ENCODE data around the gene CCDC40.
A peak's percentile ranks its signal among the peaks of the same experiment; 100 is the strongest.

Gene CCDC40

DNA sequence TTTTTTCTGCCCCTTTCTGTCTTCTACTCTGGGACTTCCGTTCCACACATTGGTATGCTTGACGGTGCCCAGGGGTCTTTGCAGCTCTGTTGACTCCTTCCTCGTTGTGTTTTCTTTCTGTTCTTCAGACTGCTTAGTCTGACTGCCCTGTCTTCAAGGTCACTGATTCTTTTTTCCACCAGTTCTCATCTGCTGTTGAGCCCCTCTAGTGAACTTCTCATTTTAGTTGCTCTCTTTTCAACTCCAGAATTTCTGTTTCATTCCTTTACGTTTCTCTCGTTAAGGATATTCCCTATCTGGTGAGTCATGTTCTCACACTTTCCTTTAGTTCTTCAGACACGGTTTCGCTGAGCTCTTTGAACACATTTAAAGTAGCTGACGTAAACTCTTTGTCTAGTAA is 78.7 kb downstream of the CCDC40 start:
- no peak for DNase-seq (ENCODE audit: low spot score)

DNA sequence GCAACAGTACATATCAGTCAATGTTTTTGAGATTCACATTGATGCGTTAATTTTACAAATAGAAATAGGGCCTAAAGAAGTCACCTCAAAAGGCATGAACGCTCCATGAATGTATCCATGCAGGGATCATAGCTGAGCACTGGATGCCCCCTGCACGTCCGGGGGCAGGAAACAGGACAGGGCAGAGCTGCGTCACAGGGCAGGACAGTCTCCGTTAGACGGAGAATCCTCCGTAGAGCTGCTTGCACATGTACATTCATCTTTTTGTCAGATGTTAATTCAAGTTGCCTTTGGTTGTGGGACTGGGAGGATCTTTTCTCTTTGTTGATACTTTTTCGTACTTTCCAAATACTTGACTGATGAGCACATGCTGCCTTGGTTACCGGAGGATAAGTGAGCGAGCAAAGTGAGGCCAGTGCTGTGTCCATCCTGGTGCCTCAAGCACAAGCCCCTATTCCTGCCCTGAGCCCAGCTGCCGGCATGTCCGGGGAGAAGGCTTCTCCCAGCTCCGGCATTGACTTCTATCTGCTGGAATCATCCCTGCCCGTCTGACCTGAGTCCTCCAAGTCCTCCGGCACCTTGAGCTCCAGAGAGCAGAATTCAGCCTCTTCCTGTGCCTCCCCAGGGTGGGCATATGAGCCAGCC is 80.0 kb downstream of the CCDC40 start:
- DNase-seq (ENCODE audit: low spot score) = no peak

DNA sequence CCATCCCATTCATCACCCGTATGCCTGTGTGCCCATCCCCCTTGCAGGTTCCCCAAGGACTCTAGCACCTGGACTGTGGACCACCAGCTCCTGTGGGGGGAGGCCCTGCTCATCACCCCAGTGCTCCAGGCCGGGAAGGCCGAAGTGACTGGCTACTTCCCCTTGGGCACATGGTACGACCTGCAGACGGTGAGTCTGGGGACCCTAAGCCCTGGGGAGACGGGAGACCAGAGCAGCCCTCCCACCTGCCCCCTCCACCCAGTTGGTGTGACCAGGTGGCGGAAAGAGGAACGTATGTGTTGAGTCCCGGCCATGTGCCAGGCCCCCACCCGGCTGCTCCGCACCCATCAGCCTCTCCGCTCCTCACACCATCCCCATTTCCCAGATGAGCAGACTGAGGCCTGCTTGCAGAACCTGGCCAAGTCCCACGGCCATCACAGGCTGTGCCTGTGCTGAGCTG is 80.5 kb downstream of the CCDC40 start:
- no peak for DNase-seq (ENCODE audit: low spot score)

DNA sequence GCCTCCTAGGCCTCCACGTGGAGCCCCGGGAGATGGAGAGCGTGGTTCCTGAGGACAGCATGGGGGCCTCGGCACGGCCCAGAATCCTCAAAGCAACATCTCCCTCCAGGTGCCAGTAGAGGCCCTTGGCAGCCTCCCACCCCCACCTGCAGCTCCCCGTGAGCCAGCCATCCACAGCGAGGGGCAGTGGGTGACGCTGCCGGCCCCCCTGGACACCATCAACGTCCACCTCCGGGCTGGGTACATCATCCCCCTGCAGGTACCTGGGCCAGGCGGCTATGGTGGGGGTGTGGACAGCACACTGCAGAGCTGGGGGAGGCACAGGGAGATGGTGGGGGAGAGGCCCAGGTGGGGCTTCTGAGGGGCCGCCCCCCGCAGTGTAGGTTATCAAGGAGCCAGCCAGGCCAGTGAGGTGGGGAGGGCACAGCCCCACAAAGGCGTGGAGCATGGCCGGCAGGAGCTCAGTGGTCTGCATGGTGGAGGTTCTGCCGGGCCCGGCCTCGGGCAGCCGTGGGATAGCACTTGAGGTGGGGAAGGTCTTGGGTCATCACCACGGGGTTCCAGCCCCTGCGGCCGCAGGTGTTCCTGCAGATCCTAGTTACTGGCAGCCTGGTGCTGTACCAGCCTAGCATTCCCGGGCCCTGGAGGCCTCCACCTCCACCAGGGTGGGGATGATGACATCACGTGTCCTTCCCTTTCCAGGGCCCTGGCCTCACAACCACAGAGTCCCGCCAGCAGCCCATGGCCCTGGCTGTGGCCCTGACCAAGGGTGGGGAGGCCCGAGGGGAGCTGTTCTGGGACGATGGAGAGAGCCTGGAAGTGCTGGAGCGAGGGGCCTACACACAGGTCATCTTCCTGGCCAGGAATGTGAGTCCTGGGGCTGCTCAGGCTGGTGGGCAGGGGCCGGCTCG is 81.3 kb downstream of the CCDC40 start:
- DNase-seq (ENCODE audit: low spot score) = peak; percentile 6

DNA sequence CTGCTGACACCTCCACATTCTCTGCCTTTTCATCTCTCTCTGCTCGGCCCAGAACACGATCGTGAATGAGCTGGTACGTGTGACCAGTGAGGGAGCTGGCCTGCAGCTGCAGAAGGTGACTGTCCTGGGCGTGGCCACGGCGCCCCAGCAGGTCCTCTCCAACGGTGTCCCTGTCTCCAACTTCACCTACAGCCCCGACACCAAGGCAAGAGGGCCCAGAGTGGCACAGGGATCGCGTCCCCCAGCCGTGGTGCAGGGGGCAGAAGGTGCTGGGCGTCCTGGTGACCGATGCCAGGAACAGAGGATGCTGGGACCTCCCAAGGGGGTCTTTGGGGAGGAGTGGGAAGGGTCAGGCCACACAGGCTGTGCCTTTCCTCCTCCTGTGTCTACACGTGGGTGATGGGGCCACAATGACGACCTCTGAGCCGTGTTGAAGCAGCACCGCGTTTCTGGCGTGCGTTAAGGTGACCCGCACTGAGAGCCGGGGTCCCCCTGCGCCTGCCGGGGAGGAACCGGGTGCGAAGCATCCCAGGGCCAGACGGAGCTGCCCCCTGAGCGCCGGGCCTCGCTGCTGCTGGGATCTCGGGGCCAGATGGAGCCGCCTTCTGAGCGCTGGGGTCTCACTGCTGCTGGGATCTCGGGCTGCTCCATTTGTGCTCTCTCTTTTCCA is 82.3 kb downstream of the CCDC40 start:
- peak; percentile 4 for DNase-seq (ENCODE audit: low spot score)

DNA sequence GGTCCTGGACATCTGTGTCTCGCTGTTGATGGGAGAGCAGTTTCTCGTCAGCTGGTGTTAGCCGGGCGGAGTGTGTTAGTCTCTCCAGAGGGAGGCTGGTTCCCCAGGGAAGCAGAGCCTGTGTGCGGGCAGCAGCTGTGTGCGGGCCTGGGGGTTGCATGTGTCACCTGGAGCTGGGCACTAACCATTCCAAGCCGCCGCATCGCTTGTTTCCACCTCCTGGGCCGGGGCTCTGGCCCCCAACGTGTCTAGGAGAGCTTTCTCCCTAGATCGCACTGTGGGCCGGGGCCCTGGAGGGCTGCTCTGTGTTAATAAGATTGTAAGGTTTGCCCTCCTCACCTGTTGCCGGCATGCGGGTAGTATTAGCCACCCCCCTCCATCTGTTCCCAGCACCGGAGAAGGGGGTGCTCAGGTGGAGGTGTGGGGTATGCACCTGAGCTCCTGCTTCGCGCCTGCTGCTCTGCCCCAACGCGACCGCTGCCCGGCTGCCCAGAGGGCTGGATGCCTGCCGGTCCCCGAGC is 82.9 kb downstream of the CCDC40 start:
- DNase-seq (ENCODE audit: low spot score) = peak; percentile 14

DNA sequence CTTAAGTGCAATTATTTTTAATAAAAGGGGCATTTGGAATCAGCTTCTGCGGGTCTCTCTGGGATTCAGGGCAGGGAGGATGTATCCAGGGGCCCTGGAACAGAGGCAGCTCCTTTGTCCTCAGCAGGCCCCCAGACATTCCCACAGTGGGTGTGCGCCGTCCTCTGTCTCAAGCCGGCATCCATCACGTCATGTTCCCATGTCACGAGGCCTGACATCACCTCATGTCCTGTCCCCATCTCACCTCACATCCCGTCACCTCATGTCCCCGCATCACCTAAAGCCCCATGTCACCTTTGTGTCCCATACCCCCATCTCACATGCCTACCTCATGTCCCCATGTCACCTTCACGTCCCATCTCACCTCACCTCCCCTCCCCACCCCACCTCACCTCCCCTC is 83.4 kb downstream of the CCDC40 start:
- DNase-seq (ENCODE audit: low spot score) = no peak

DNA sequence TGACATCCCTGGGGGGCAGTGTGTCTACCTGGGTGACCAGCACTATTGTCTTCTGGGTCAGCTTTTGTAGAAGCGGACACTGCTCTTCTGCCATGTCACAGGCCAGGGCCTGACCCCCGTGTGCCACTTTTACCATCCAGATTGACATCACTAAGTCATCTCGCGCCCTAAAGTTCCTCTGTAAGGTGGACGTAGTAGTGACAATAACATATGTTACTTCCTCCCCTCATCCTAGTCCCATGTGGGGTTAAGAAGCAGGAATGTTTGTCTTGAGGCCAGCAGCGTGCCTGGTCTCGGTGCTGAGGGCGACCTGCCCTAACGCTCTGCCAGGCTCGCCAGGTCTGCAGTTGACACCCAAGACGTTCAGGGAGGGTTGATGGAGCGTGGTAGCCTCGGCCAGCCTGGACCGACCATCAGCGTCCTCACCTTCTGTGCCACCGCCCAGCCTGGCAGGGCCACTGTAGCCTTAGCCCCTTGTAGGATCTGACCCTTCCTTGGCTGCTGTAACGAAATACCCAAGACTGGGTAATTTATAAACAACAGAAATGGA is 85.7 kb downstream of the CCDC40 start:
- no peak for DNase-seq (ENCODE audit: low spot score)

DNA sequence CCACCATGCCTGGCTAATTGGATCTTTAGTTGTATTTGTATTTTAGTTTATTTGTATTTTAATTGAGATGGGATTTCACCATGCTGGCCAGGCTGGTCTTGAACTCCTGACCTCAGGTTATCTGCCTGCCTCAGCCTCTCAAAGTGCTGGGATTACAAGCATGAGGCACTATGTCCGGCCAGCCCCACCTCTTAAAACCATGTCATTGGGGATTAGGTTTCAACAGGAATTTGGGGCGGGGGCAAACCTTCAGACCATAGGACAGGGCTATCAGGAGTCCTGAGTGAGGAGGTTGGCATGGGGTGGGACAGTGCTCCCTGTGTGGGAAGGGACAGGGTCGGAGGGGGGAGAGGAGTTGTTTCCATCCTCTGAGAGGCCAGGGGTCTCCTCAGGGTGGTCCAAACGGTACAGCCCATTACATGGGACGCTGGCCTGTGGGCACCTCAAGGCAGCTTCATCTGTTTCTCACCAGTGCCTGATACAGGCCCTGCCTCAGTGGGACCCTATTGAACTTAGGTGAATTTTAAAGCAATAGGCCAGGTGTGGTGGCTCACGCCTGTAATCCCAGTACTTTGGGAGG is 86.6 kb downstream of the CCDC40 start:
- no peak for DNase-seq (ENCODE audit: low spot score)

DNA sequence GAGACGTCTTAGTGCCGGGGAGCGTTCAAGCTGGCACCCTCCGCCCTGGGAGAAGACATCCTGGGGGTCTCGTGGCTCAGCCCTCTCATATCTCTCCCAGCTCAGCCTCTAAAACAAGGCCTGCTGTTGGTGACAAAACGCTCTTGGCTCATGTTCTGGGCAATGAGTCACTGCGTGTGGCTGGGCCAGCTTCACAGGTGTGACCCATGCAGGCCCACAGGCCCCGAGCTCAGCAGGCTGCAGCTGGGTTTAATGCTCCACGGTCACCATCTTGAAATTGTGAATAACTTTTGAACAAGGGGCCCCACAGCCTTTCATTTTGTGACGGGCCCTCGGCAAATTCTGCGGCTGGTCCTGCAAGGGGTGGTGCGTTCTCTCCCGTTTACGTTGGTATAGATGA is 87.3 kb downstream of the CCDC40 start:
- no peak for DNase-seq (ENCODE audit: low spot score)

DNA sequence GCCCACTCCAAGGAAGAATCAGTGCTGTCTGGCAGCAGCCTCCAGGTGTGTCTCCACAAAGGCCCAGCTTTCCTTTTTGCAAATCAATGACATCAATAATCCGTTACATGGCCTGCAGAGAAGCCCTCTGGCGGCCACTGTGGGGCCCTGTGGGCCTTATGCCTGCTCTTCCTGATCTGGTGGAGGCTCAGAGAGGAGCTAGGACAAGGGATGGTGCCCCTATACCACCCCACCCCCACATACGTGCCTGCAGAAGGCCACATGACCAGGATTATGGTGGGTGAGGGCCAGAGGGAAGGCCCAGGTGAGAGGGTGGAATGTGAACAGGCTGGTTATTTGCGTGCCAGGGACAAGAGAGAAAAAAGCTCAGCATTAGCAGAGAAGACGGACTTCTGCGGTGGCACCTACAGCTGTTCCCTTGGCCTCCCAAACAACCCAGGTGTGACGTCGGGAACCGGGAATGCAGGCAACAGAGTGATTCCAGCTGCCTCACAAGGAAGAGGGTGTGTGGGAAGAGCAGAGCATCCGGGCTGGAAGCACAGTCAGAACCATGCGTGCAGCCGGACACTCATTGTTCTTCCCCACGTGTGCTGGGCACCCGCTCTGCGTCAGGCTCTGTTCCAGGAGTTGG is 88.0 kb downstream of the CCDC40 start:
- DNase-seq (ENCODE audit: low spot score) = peak; percentile 87

DNA sequence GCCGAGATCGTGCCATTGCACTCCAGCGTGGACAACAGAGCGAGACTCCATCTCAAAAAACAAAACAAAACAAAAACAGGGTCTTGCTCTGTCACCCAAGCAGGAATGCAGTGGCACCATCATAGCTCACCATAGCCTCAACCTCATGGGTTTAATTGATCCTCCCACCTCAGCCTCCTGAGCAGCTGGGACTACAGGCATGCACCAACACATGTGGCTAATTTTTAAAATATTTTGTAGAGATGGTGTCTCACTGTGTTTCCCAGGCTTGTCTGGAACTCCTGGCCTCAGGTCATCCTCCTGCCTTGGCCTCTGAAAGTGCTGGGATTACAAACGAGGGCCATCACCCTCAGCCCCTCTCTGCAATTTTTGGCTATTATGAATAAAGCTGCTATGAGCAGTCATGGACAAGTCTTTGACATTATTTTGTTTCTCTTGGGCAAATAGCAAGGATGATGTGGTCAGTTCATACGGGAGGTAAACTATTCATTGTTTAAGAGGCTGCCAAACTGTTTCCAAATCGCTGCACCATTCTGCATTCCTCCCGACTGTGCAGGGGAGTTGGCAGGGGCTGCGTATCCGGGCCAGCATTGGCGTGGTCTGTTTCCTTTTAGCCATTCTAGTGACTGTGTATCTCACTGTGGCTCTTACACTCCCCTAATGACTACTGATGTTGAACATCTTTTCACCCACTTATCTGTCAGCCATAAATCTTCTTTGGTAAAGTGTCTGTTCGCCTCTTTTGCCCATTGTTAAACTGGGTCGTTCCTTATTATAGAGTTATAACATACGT is 89.4 kb downstream of the CCDC40 start:
- no peak for DNase-seq (ENCODE audit: low spot score)

DNA sequence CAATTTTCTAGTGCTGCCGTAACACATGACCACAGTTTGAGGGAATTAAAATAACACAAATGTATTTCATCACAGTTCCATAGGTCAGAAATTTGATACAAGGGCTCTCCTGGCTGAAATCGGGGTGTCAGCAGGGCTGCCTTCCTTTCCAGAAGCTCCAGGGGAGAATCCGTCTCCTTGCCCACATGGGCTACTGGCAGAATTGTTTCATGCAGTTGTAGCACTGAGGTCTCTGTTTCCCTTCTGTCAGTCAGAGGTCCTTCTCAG is 89.9 kb downstream of the CCDC40 start:
- DNase-seq (ENCODE audit: low spot score) = no peak

DNA sequence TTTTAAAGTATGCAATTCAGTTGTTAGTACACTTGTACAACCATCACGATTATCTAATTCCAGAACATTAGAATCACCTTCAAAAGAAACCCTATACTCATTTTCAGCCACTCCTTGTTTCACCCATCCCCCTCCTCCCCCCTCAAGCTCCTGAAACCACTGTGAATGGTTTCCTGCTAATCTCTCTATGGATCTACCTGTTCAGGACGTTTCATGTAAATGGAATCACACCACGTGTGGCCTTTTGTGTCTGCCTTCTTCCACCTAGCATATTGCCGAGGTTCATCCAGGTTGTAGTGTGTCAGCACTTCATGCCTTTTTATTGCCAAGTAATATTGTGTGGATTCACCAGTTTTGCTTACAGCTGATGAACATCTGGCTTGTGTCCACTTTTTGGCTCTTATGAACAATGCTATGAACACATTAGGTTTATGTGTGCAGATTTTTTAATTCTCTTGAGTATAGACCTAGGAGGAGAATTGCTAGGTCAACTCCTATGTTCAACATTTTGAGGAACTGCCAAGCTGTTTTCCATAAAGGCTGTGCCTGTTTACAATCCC is 92.6 kb downstream of the CCDC40 start:
- no peak for DNase-seq (ENCODE audit: low spot score)

DNA sequence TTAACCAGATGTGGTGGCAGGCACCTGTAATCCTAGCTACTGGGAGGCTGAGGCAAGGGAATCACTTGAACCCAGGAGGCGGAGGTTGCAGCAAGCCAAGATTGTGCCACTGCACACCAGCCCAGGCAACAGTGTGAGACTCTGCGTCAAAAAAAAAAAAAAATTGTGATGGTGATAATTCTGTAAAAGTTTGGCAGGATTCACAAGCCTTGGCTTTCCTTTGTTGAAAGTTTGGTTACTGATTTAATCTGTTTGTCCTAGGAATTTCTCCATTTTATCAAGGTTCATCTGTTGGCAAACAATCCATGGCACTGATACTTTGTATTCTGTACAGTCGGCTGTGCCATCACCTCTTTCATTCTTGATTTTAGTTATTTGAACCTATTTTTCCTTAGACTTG is 94.5 kb downstream of the CCDC40 start:
- DNase-seq (ENCODE audit: low spot score) = no peak

DNA sequence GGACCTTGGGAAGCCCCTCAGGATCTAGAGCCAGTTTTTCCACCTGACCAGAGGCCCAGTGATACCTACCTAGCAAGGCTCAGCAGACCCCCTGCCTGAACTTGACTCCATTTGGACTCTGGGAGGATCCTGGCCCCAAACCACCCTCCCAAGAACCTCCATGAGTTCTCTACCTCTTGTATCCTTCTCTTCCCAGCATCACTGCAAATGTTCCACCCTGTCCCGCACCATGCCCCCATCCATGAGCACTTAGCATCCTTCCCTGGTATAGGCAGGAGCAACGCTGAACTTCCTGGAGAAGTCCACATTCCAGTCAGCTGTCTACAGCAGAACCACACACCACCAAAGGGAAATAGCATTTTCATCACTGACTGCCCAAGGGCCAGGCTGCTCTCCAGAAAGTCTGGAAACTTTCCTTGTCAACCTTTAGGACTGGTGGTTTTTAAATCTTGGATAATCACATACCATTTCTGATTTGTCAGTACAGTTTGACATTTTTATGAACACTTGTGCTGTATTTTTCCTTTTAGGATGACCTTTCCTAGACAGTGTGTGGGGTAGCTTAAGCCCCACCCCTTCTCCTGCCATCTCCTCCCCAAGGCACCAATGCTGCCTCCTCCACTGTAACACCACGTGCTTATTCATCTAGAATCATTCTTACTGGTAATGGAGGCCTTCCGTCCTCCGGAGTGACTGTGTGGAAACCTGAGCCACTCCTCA is 96.6 kb downstream of the CCDC40 start:
- DNase-seq (ENCODE audit: low spot score) = no peak

DNA sequence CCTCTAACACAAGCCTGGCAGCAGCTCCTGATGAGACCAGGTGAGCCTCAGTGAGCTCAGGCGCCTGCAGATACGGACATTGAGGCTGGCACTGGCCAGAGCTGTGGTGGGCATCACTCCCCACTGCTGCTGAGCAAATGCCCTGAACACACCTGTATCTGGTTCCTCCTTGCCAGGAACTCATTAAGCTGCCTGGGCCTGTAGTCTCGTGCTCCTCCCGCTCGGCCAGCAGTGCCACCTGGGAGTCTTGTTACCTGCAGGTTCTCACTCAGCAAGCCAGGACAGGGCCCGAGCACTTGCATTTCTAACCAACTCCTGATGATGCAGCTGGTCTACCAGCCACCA is 97.2 kb downstream of the CCDC40 start:
- DNase-seq (ENCODE audit: low spot score) = no peak

DNA sequence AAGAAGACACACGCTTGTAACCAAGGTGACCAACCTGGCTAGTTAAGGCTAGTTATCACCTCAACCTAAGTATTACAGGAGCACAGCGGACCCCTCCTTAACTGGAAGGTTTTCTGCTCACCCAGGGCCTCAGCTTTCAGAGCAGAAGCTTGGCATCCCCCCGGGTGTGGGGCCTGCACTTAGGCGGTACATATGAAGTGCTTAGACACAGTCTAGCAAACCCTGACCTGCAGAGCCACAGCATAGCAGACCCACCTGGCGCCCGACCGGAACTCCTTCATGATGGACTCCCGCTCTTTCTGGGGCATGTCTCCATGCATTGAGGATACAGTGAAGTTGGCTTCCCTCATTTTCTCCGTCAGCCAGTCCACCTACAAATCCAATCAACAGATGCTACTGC is 100.7 kb downstream of the CCDC40 start:
- DNase-seq (ENCODE audit: low spot score) = no peak

DNA sequence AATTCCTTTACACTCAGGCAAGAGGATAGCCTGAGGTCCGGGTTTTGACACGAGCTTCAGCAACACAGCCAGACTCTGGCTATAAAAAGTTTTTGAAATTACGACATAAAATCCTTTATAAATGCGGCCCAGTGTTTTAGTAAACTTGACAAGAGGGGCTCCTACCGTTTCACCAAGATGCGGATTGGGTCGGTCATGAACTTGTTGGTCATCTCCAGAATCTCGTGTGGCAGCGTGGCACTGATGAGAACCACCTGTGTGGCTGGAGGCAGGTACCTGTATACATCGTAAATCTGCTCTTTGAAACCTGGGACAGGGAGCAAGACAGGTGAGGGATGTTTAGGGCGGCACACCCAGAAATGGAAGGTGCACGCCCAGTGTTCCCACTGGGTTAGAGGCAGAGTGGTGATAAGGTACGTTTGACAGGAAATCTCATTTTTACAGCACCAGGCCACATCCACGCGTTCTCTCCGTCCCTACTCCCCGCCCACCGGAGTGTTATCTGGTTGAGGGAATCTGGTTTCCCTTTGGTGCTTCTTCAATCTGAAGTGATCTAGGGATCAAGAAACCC is 102.5 kb downstream of the CCDC40 start:
- DNase-seq (ENCODE audit: low spot score) = no peak
